OCI-LY3 (cell line): ENCODE data around the gene SLAIN2.

Experiments used
- H2AFZ ChIP-seq: fragments of 200-600, 300-600 bp; shearing (Covaris generic); 2 replicates; pipeline ENCODE4 v1.6.0; 2014; ENCODE audit warnings: antibody characterized with exemption, low read depth, low read length
- H3K27ac ChIP-seq: fragments of 200-600, 300-600 bp; sonication (generic); 2 replicates; pipeline ENCODE4 v1.5.1; 2014; ENCODE audit warnings: mild to moderate bottlenecking, low read length, moderate library complexity, mixed read lengths
- H3K27me3 ChIP-seq: fragments of 200-600, 300-600 bp; sonication (generic); 2 replicates; pipeline ENCODE4 v1.6.1; 2014; ENCODE audit warnings: low read depth, low read length, mixed read lengths
- H3K36me3 ChIP-seq: fragments of 200-600, 300-600 bp; sonication (generic); replicated peaks from 2 replicates; pipeline ENCODE3; 2014; ENCODE audit warnings: low read depth, low read length, mixed read lengths
- H3K4me1 ChIP-seq: fragments of 300-600, 200-600 bp; sonication (generic); 2 replicates; pipeline ENCODE4 v1.6.1; 2014; ENCODE audit warnings: low read length, mixed read lengths
- H3K4me2 ChIP-seq: fragments of 200-600, 300-600 bp; sonication (generic); 2 replicates; pipeline ENCODE4 v1.6.1; 2014; ENCODE audit warnings: low read length, mixed read lengths
- H3K4me3 ChIP-seq: fragments of 300-600, 200-600 bp; sonication (generic); 2 replicates; pipeline ENCODE4 v1.5.1; 2014; ENCODE audit warnings: antibody characterized with exemption, mild to moderate bottlenecking, low read length, moderate library complexity
- H3K79me2 ChIP-seq: fragments of 300-600, 200-600 bp; shearing (Covaris generic); 2 replicates; pipeline ENCODE4 v1.6.1; 2014; ENCODE audit warnings: mild to moderate bottlenecking, low read length, mixed read lengths
- H3K9ac ChIP-seq: fragments of 300-600, 200-600 bp; shearing (Covaris generic); 2 replicates; pipeline ENCODE4 v1.6.0; 2014; ENCODE audit warnings: mild to moderate bottlenecking, low read length, moderate library complexity
- H3K9me3 ChIP-seq: fragments of 200-600, 300-600 bp; shearing (Covaris generic); 2 replicates; pipeline ENCODE4 v1.6.1; 2014; ENCODE audit warnings: low read length, mixed read lengths; ENCODE audit not compliant: insufficient read depth
- H4K20me1 ChIP-seq: fragments of 200-600, 300-600 bp; sonication (generic); 2 replicates; pipeline ENCODE4 v1.6.1; 2016; ENCODE audit warnings: low read length, mixed read lengths; ENCODE audit not compliant: insufficient read depth
- CTCF ChIP-seq: fragments of 200-600, 300-600 bp; sonication (generic); IDR thresholded peaks from 2 replicates; pipeline ENCODE4 v1.5.1; 2014; ENCODE audit warnings: antibody characterized with exemption, low read length, low read depth
- EZH2phosphoT487 ChIP-seq: fragments of 200-600 bp; shearing (Covaris generic); IDR thresholded peaks from 2 replicates; pipeline ENCODE4 v1.6.1; 2018; ENCODE audit warnings: antibody characterized with exemption, mixed run types, low read depth

Gene SLAIN2

GRCh38 chr4:48472794-48473193 lies 131.5 kb downstream of the SLAIN2 start:
- Histone ChIP-seq H3K27ac (no peak overlapping the region), H3K79me2 (no peaks in the 10 kb centered on the region), H3K4me2 (no peak overlapping the region), H4K20me1 (no peaks in the 10 kb centered on the region), H3K9ac (no peak overlapping the region), H3K27me3 (no peaks in the 10 kb centered on the region), H2AFZ (no peak overlapping the region), H3K4me1 (no peaks in the 10 kb centered on the region), H3K36me3 (no peaks in the 10 kb centered on the region), H3K9me3 (no peaks in the 10 kb centered on the region), H3K4me3 (no peak overlapping the region)
- TF ChIP-seq CTCF (no peak), EZH2phosphoT487 (no peak)

- no peak overlapping the region for H3K4me3 ChIP-seq
- H3K9ac ChIP-seq, result no peak overlapping the region
- no peak overlapping the region for H3K27ac ChIP-seq
- no peaks in the 10 kb centered on the region for H4K20me1 ChIP-seq
- TF ChIP-seq CTCF, result no peak
- TF ChIP-seq EZH2phosphoT487, result no peak
- H3K9me3 ChIP-seq, result no peaks in the 10 kb centered on the region
- no peaks in the 10 kb centered on the region for H3K36me3 ChIP-seq
- no peaks in the 10 kb centered on the region for H3K79me2 ChIP-seq
- H3K27me3 ChIP-seq, result no peaks in the 10 kb centered on the region
- no peak overlapping the region for H3K4me2 ChIP-seq
- no peak overlapping the region for H2AFZ ChIP-seq
- no peaks in the 10 kb centered on the region for H3K4me1 ChIP-seq
These were observed 134.4 kb downstream of the SLAIN2 start for GRCh38 chr4:48475770-48476169.
